Stomach (tissue), 9 donors: ENCODE results near the gene ZC3H13. TPM values are rescaled to one million over a fixed set of nuclear protein-coding genes. Genes with fewer than 3 reads are reported as not detected.

ENCODE experiments used
- DNase-seq, 2 donors: peaks; one replicate each; pipeline versions ENCODE4 v3.0.0 to v3.0.0-alpha.2; 2013 to 2019
- H3K27ac ChIP-seq, 5 donors: fragments of 200-600 bp in 4 of 5; sonication (generic) in 4 of 5; one replicate each; pipeline ENCODE4 v1.5.1; 2013 to 2019; ENCODE audit warnings: mild to moderate bottlenecking in 1 of 5, moderate library complexity in 1 of 5
- H3K27me3 ChIP-seq, 3 donors: fragments of 200-600 bp; sonication (generic); one replicate each; pipeline ENCODE4 v1.5.1; 2017 to 2019; ENCODE audit warnings: mixed run types in 1 of 3
- H3K36me3 ChIP-seq, 4 donors: fragments of 200-600 bp; sonication (generic); 1 replicate in 3 of 4; 2 replicates in 1 of 4; pipeline ENCODE4 v1.5.1; 2016 to 2019
- H3K4me1 ChIP-seq, 4 donors: fragments of 200-600 bp; sonication (generic); one replicate each; pipeline ENCODE4 v1.5.1; 2016 to 2019
- H3K4me3 ChIP-seq, 4 donors: fragments of 200-600 bp; sonication (generic) in 3 of 4; one replicate each; pipeline ENCODE4 v1.5.1; 2016 to 2019; ENCODE audit warnings: mild to moderate bottlenecking in 1 of 4
- H3K9me3 ChIP-seq, 4 donors: fragments of 200-600 bp; sonication (generic); one replicate each; pipeline ENCODE4 v1.5.1; 2016 to 2019
- CTCF ChIP-seq, 7 experiments: fragments of 450-650 bp in 4 of 7; fragments of 200-600 bp in 3 of 7; sonication (generic) in 3 of 7; IDR thresholded peaks; one replicate each; pipeline ENCODE4 v1.5.1; 2016 to 2019; ENCODE audit warnings: antibody characterized with exemption in 7 of 7, control low read depth in 2 of 7, mild to moderate bottlenecking in 1 of 7
- EP300 ChIP-seq: sonication (generic); formaldehyde crosslinking; IDR thresholded peaks from one replicate; pipeline ENCODE4 v1.6.1; 2017; ENCODE audit warnings: antibody characterized with exemption
- POLR2A ChIP-seq, 4 donors: fragments of 450-650 bp; IDR thresholded peaks; one replicate each; pipeline ENCODE4 v1.6.1; 2016; ENCODE audit warnings: antibody characterized with exemption in 4 of 4, control low read depth in 2 of 4, mild to moderate bottlenecking in 1 of 4, moderate library complexity in 1 of 4
- POLR2AphosphoS5 ChIP-seq, 3 donors: sonication (generic); formaldehyde crosslinking; IDR thresholded peaks; one replicate each; pipeline ENCODE4 v1.6.1; 2016; ENCODE audit warnings: antibody characterized with exemption in 3 of 3
- WGBS, 5 donors: extraction: QIAGEN DNeasy Blood & Tissue Kit in 3 of 5; methylation state at CpG; one replicate each; pipeline versions ENCODE4 v1.1.5 to v1.1.7; 2013 to 2018; 5-methylcytosine and 5-hydroxymethylcytosine counted together
- intact Hi-C: fragments of 100-400 bp; cut with DNase I; formaldehyde crosslinking; loops from one replicate; pipeline ENCODE4 v1.15.1; 2023; ENCODE audit warnings: low total_unique reads
- polyA plus RNA-seq, 3 donors: library from polyadenylated mRNA; stranded (reverse); fragments of 200-250 nt; gene quantifications; one replicate each; pipeline ENCODE4 v1.2.3, GENCODE V29; 2013
- total RNA-seq, 5 donors: library from RNA; depleted of rRNA; stranded (reverse); fragments of >200 nt; gene quantifications; one replicate each; pipeline versions ENCODE4 v1.1.0 to v1.2.3, GENCODE V29; 2014 to 2016
- donor health status: healthy with polysubstance abuse.
- donor health status: Bipolar disorder and iron deficiency.
- donor health status: healthy.

ZC3H13 gene
- total and polyA plus RNA-seq, 8 donors: 8.5 to 67.1 (median 14.2) TPM

GRCh38 chr13:46053162-46054012 lies 841 bp upstream of the ZC3H13 start:
- Histone ChIP-seq H3K27me3 (no peaks in the 10 kb centered on the region), H3K4me1 (peaks cover 10 to 36% (median 28%) of the 10 kb centered on the region in 4 donors), H3K9me3 (no peaks in the 10 kb centered on the region), H3K36me3 (no peaks in the 10 kb centered on the region), H3K4me3 (peak overlapping the region; percentile 79 to 90 (median 85)), H3K27ac (peak overlapping the region in 4 of 5 donors; percentile 95 to 97 (median 96))
- intact Hi-C loops: no loop called here
- no peak for TF ChIP-seq POLR2AphosphoS5 (IDR thresholded peaks at IDR 0.05)
- TF ChIP-seq POLR2A (IDR thresholded peaks at IDR 0.05): no peak
- no peak for TF ChIP-seq EP300
- no peak for TF ChIP-seq CTCF (IDR thresholded peaks at IDR 0.05)
- 18 to 28% (median 19%) methylated on average over 18 of the region's 18 CpGs for WGBS, 5 donors
- peak in 1 of 2 donors; percentile 12 for DNase-seq

- Histone ChIP-seq H3K4me3 (peak overlapping the region; percentile 79 to 90 (median 85)), H3K9me3 (no peaks in the 10 kb centered on the region), H3K36me3 (no peaks in the 10 kb centered on the region), H3K4me1 (peaks cover 10 to 40% (median 29%) of the 10 kb centered on the region in 4 donors), H3K27ac (peak overlapping the region; percentile 87 to 97 (median 96)), H3K27me3 (no peaks in the 10 kb centered on the region)
- DNase-seq: no peak
- TF ChIP-seq POLR2A (IDR thresholded peaks at IDR 0.05): no peak
- no peak for TF ChIP-seq POLR2AphosphoS5 (IDR thresholded peaks at IDR 0.05)
- no peak for TF ChIP-seq CTCF (IDR thresholded peaks at IDR 0.05)
- TF ChIP-seq EP300: no peak
- 0 to 2% (median 0%) methylated on average over 6 to 7 of the region's 7 CpGs for WGBS, 5 donors
- intact Hi-C loops: no loop called here
These were observed 603 bp downstream of the ZC3H13 start for GRCh38 chr13:46051968-46052318.

GRCh38 chr13:46050771-46051170 lies 1.8 kb downstream of the ZC3H13 start:
- Histone ChIP-seq H3K4me3 (peak overlapping the region in 2 of 4 donors; percentile 79 to 81), H3K27me3 (no peaks in the 10 kb centered on the region), H3K4me1 (peaks cover 10 to 45% (median 32%) of the 10 kb centered on the region in 4 donors), H3K27ac (no peak overlapping the region), H3K9me3 (no peaks in the 10 kb centered on the region), H3K36me3 (no peaks in the 10 kb centered on the region)
- TF ChIP-seq POLR2AphosphoS5 (IDR thresholded peaks at IDR 0.05) (no peak), CTCF (IDR thresholded peaks at IDR 0.05) (no peak), EP300 (no peak)
- DNase-seq: no peak
- intact Hi-C loops: no loop called here

GRCh38 chr13:46045424-46045823 lies 7.1 kb downstream of the ZC3H13 start:
- no peaks in the 10 kb centered on the region for H3K27me3 ChIP-seq
- intact Hi-C loops: no loop called here
- H3K27ac ChIP-seq: no peak overlapping the region
- peaks cover 7 to 19% (median 17%) of the 10 kb centered on the region in 4 donors for H3K36me3 ChIP-seq
- peaks cover 0 to 33% (median 15%) of the 10 kb centered on the region in 4 donors for H3K4me1 ChIP-seq
- 55 to 67% (median 59%) methylated on average over 2 of the region's 2 CpGs for WGBS, 5 donors
- H3K9me3 ChIP-seq: no peaks in the 10 kb centered on the region
- TF ChIP-seq EP300: no peak
- TF ChIP-seq POLR2AphosphoS5 (IDR thresholded peaks at IDR 0.05): no peak
- TF ChIP-seq POLR2A (IDR thresholded peaks at IDR 0.05): no peak
- no peak for TF ChIP-seq CTCF (IDR thresholded peaks at IDR 0.05)
- no peak overlapping the region for H3K4me3 ChIP-seq
- DNase-seq: no peak
